Caco-2 (cell line): ENCODE results near the gene EML5. TPM values are rescaled to one million over a fixed set of nuclear protein-coding genes. Genes with fewer than 3 reads are reported as not detected.

ENCODE experiments used
- BruUV-seq: library from RNA; stranded (reverse); fragments of 400-500 nt; replicated peaks from 2 replicates; lab custom pipeline; 2021; lab: Mats Ljungman, UMichigan
- CTCF ChIA-PET: fragments of 300-600 bp; sonication (Branson Sonifier 250); formaldehyde crosslinking; loops from one replicate; lab custom pipeline; 2022; ENCODE audit warnings: antibody characterized with exemption; lab: Charles Lee
- POLR2A ChIA-PET: fragments of 300-600 bp; sonication (Branson Sonifier 250); formaldehyde crosslinking; loops from one replicate; lab custom pipeline; 2022; ENCODE audit warnings: antibody characterized with exemption; lab: Charles Lee
- DNase-seq, 2 experiments: peaks; one replicate each; pipeline versions ENCODE4 v3.0.0 to v3.0.0-alpha.2; 2020 to 2022
- H3K27me3 ChIP-seq: replicated peaks from 2 replicates; pipeline ENCODE4 v1.6.0; 2011; ENCODE audit warnings: low read length; ENCODE audit not compliant: control insufficient read depth, insufficient read depth
- H3K36me3 ChIP-seq: 2 replicates; pipeline ENCODE4 v1.5.1; 2011; ENCODE audit warnings: low read length; ENCODE audit not compliant: control insufficient read depth, insufficient read depth
- H3K4me1 ChIP-seq: fragments of 250-450 bp; sonication (Bioruptor Pico); 2 replicates; pipeline ENCODE4 v1.5.1; 2020; ENCODE audit warnings: mild to moderate bottlenecking
- H3K4me3 ChIP-seq: 2 replicates; pipeline ENCODE4 v1.5.1; 2011; ENCODE audit warnings: low read depth, mild to moderate bottlenecking, control low read depth, low read length
- H3K9me3 ChIP-seq: fragments of 250-450 bp; sonication (Bioruptor Pico); 2 replicates; pipeline ENCODE4 v1.5.1; 2020; ENCODE audit warnings: mild to moderate bottlenecking, moderate library complexity
- H3K27ac Mint-ChIP-seq: one replicate; pipeline ENCODE4 v1.8.0; 2022; ENCODE audit warnings: mixed read lengths; ENCODE audit not compliant: unreplicated experiment
- H3K27me3 Mint-ChIP-seq: one replicate; pipeline ENCODE4 v1.8.0; 2022; ENCODE audit warnings: mixed read lengths; ENCODE audit not compliant: insufficient read depth, unreplicated experiment
- H3K36me3 Mint-ChIP-seq: one replicate; pipeline ENCODE4 v1.8.0; 2022; ENCODE audit warnings: mild to moderate bottlenecking, mixed read lengths; ENCODE audit not compliant: insufficient read depth, unreplicated experiment
- H3K4me1 Mint-ChIP-seq: one replicate; pipeline ENCODE4 v1.8.0; 2022; ENCODE audit warnings: low read depth, mixed read lengths; ENCODE audit not compliant: unreplicated experiment
- H3K4me3 Mint-ChIP-seq: one replicate; pipeline ENCODE4 v1.8.0; 2022; ENCODE audit warnings: mild to moderate bottlenecking, moderate library complexity, mixed read lengths; ENCODE audit not compliant: unreplicated experiment
- H3K9me3 Mint-ChIP-seq: one replicate; pipeline ENCODE4 v1.8.0; 2022; ENCODE audit warnings: mixed read lengths; ENCODE audit not compliant: unreplicated experiment
- CTCF ChIP-seq, 2 experiments: fragments of 200-600 bp in 1 of 2; IDR thresholded peaks; 1 replicate in 1 of 2; 2 replicates in 1 of 2; pipeline versions ENCODE4 v1.5.1 to v1.8.0; 2011 to 2022; ENCODE audit warnings: antibody characterized with exemption in 1 of 2, control low read depth in 1 of 2, inconsistent platforms in 1 of 2, low read depth in 1 of 2, low read length in 1 of 2, mild to moderate bottlenecking in 1 of 2, moderate library complexity in 1 of 2; ENCODE audit not compliant: insufficient read depth in 1 of 2, severe bottlenecking in 1 of 2, unreplicated experiment in 1 of 2
- intact Hi-C: fragments of 100-400 bp; cut with micrococcal nuclease; formaldehyde crosslinking; loops from one replicate; pipeline ENCODE4 v1.10.0; 2022; ENCODE audit not compliant: unreplicated experiment
- total RNA-seq: library from RNA; stranded (reverse); gene quantifications from 2 replicates; pipeline ENCODE4 v1.2.3, GENCODE V29; 2022

EML5 gene
- total RNA-seq, 1 experiment from 2014 or later: 0.11 TPM

GRCh38 chr14:88669346-88669745 is 123.4 kb downstream of the EML5 start:
- no peak for DNase-seq
- Mint-ChIP-seq H3K9me3 (peaks cover 11% of the 10 kb centered on the region), H3K4me1 (no peaks in the 10 kb centered on the region), H3K4me3 (no peak overlapping the region), H3K27ac (no peak overlapping the region), H3K27me3 (peaks cover 17% of the 10 kb centered on the region), H3K36me3 (no peaks in the 10 kb centered on the region)
- ChIA-PET POLR2A (no interaction called here), CTCF (no interaction called here)
- Histone ChIP-seq H3K9me3 (no peaks in the 10 kb centered on the region; the same call in 1 of the 2 replicates), H3K4me1 (no peaks in the 10 kb centered on the region), H3K4me3 (no peak overlapping the region), H3K36me3 (no peaks in the 10 kb centered on the region), H3K27me3 (no peaks in the 10 kb centered on the region)
- no peak for TF ChIP-seq CTCF (IDR thresholded peaks at IDR 0.05; ENCODE audit: insufficient read depth in 1 of 2, low read depth in 1 of 2, low read length in 1 of 2, severe bottlenecking in 1 of 2, unreplicated experiment in 1 of 2)
- intact Hi-C loops: no loop called here
- no TSS peak for BruUV-seq

- Histone ChIP-seq H3K36me3 (no peaks in the 10 kb centered on the region), H3K9me3 (no peaks in the 10 kb centered on the region; the same call in 1 of the 2 replicates), H3K4me1 (no peaks in the 10 kb centered on the region), H3K4me3 (no peak overlapping the region), H3K27me3 (no peaks in the 10 kb centered on the region)
- no TSS peak for BruUV-seq
- no peak for TF ChIP-seq CTCF (IDR thresholded peaks at IDR 0.05; ENCODE audit: insufficient read depth in 1 of 2, low read depth in 1 of 2, low read length in 1 of 2, severe bottlenecking in 1 of 2, unreplicated experiment in 1 of 2)
- ChIA-PET CTCF (interaction anchor here (1.4 kb wide), 1 partner anchor 13 kb away, joined by 4 read pairs; no protein-coding TSS in a partner anchor), POLR2A (no interaction called here)
- no peak for DNase-seq
- H3K27me3 Mint-ChIP-seq: peaks cover 17% of the 10 kb centered on the region
- intact Hi-C loops: no loop called here
- H3K36me3 Mint-ChIP-seq: no peaks in the 10 kb centered on the region
- H3K27ac Mint-ChIP-seq: no peak overlapping the region
- H3K4me1 Mint-ChIP-seq: no peaks in the 10 kb centered on the region
- no peak overlapping the region for H3K4me3 Mint-ChIP-seq
- H3K9me3 Mint-ChIP-seq: peaks cover 11% of the 10 kb centered on the region
These were observed 124.2 kb downstream of the EML5 start for GRCh38 chr14:88668448-88669116.

- H3K4me3 ChIP-seq: no peak overlapping the region
- intact Hi-C loops: loop anchor here (1.0 kb wide), 2 partner anchors 201 to 346 kb away; no protein-coding TSS in a partner anchor
- Mint-ChIP-seq H3K4me1 (no peaks in the 10 kb centered on the region), H3K27ac (no peak overlapping the region), H3K27me3 (peaks cover 17% of the 10 kb centered on the region), H3K4me3 (no peak overlapping the region), H3K9me3 (peaks cover 10% of the 10 kb centered on the region), H3K36me3 (no peaks in the 10 kb centered on the region)
- TF ChIP-seq CTCF (IDR thresholded peaks at IDR 0.05; ENCODE audit: insufficient read depth in 1 of 2, low read depth in 1 of 2, low read length in 1 of 2, severe bottlenecking in 1 of 2, unreplicated experiment in 1 of 2): peak; percentile 81 to 89
- DNase-seq: peak; percentile 59 to 72
- H3K36me3 ChIP-seq: no peaks in the 10 kb centered on the region
- POLR2A ChIA-PET: no interaction called here
- no peaks in the 10 kb centered on the region for H3K4me1 ChIP-seq
- CTCF ChIA-PET: interaction anchor here (0.6 to 1.4 kb wide), 8 partner anchors 14 to 344 kb away, joined by 3 to 8 read pairs (median 4); partner anchors contain the start of gene TTC8
- no peaks in the 10 kb centered on the region; the same call in 1 of the 2 replicates for H3K9me3 ChIP-seq
- BruUV-seq: no TSS peak
- H3K27me3 ChIP-seq: no peaks in the 10 kb centered on the region
These were observed 125.0 kb downstream of the EML5 start for GRCh38 chr14:88667555-88668273.
